Esophagus squamous epithelium (tissue), 4 donors: ENCODE results near the gene WDR37.

Experiments used
- POLR2A ChIP-seq, 4 donors: fragments of 450-650 bp; IDR thresholded peaks; one replicate each; pipeline ENCODE4 v1.6.1; 2017; ENCODE audit warnings: antibody characterized with exemption in 4 of 4, mild to moderate bottlenecking in 4 of 4, moderate library complexity in 3 of 4
- TF ChIP-seq, protein P1 (sequence below), 6 experiments: fragments of 450-650 bp in 4 of 6; fragments of 200-600 bp in 2 of 6; sonication (generic) in 2 of 6; IDR thresholded peaks; one replicate each; pipeline ENCODE4 v1.5.1; 2016 to 2019; ENCODE audit warnings: antibody characterized with exemption in 6 of 6, mild to moderate bottlenecking in 4 of 6, moderate library complexity in 4 of 6

DNA sequence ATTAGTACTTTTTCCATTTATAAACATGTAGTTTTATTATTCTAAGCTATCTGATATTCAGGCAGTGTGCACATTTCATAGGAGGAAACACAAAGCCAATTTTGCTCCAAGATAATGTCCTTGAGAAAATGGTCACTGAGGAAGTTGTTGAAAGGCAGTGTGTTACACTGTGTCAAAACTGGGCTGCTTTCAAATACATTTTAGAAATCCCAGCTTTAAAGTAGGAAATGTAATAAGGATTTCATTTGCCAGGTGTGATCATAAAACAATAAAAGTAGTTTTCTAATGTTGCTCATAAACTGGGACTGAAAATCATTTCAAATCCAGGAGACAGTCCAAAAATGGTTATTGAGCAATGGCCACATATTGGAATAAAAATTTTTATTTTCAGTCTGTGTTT lies 80.1 kb downstream of the WDR37 start:
- TF ChIP-seq, protein P1, sequence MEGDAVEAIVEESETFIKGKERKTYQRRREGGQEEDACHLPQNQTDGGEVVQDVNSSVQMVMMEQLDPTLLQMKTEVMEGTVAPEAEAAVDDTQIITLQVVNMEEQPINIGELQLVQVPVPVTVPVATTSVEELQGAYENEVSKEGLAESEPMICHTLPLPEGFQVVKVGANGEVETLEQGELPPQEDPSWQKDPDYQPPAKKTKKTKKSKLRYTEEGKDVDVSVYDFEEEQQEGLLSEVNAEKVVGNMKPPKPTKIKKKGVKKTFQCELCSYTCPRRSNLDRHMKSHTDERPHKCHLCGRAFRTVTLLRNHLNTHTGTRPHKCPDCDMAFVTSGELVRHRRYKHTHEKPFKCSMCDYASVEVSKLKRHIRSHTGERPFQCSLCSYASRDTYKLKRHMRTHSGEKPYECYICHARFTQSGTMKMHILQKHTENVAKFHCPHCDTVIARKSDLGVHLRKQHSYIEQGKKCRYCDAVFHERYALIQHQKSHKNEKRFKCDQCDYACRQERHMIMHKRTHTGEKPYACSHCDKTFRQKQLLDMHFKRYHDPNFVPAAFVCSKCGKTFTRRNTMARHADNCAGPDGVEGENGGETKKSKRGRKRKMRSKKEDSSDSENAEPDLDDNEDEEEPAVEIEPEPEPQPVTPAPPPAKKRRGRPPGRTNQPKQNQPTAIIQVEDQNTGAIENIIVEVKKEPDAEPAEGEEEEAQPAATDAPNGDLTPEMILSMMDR (IDR thresholded peaks at IDR 0.05), result no peak
- TF ChIP-seq POLR2A (IDR thresholded peaks at IDR 0.05), result no peak
